Upper lobe of left lung (tissue), 6 donors: ENCODE measurements around the gene IRF2BPL. TPM values are rescaled to one million over a fixed set of nuclear protein-coding genes. Genes with fewer than 3 reads are reported as not detected.
A peak's percentile ranks its signal among the peaks of the same experiment; 100 is the strongest.

Source experiments
- ATAC-seq, 2 donors: fragments of 200-7000 bp; cut with Tn5 transposase; one replicate each; pipeline ENCODE4 v1.9.1; 2022; ENCODE audit warnings: mild to moderate bottlenecking in 2 of 2, moderate library complexity in 2 of 2; ENCODE audit not compliant: low FRiP score in 2 of 2
- DNase-seq, 2 donors: peaks; one replicate each; pipeline ENCODE4 v3.0.0-alpha.2; 2019 to 2020
- H3K27ac ChIP-seq, 4 donors: fragments of 200-600 bp; sonication (generic); one replicate each; pipeline ENCODE4 v1.5.1; 2016 to 2019
- H3K27me3 ChIP-seq, 4 donors: fragments of 200-600 bp; sonication (generic); one replicate each; pipeline ENCODE4 v1.5.1; 2017 to 2019
- H3K36me3 ChIP-seq, 4 donors: fragments of 200-600 bp; sonication (generic); one replicate each; pipeline ENCODE4 v1.5.1; 2016 to 2019
- H3K4me1 ChIP-seq, 4 donors: fragments of 200-600 bp; sonication (generic); one replicate each; pipeline ENCODE4 v1.5.1; 2018 to 2019
- H3K4me3 ChIP-seq, 4 donors: fragments of 200-600 bp; sonication (generic); one replicate each; pipeline ENCODE4 v1.5.1; 2017 to 2019; ENCODE audit warnings: mild to moderate bottlenecking in 2 of 4, moderate library complexity in 1 of 4
- H3K9me3 ChIP-seq, 4 donors: fragments of 200-600 bp; sonication (generic); one replicate each; pipeline ENCODE4 v1.5.1; 2018 to 2019
- EP300 ChIP-seq, 4 donors: sonication (generic); formaldehyde crosslinking; IDR thresholded peaks; one replicate each; pipeline ENCODE4 v1.5.1; 2017; ENCODE audit warnings: antibody characterized with exemption in 4 of 4, control low read depth in 2 of 4
- POLR2A ChIP-seq, 4 donors: fragments of 450-650 bp; IDR thresholded peaks; one replicate each; pipeline ENCODE4 v1.5.1; 2016 to 2017; ENCODE audit warnings: antibody characterized with exemption in 4 of 4, mild to moderate bottlenecking in 2 of 4
- POLR2AphosphoS5 ChIP-seq, 2 donors: sonication (generic); formaldehyde crosslinking; IDR thresholded peaks; one replicate each; pipeline ENCODE4 v1.5.1; 2017; ENCODE audit warnings: antibody characterized with exemption in 2 of 2
- WGBS, 2 donors: methylation state at CpG; one replicate each; pipeline ENCODE4 v1.1.5; 2017 to 2018; 5-methylcytosine and 5-hydroxymethylcytosine counted together
- total RNA-seq, 6 donors: library from RNA; depleted of rRNA in 4 of 6; stranded (reverse); fragments of >200 nt in 4 of 6; gene quantifications; one replicate each; pipeline versions ENCODE4 v1.1.0 to v1.2.1, GENCODE V29; 2016 to 2021
- TF ChIP-seq, protein P1 (sequence below), 6 experiments: fragments of 450-650 bp in 4 of 6; fragments of 200-600 bp in 2 of 6; sonication (generic) in 2 of 6; IDR thresholded peaks; one replicate each; pipeline ENCODE4 v1.5.1; 2016 to 2019; ENCODE audit warnings: antibody characterized with exemption in 6 of 6
- donor health status: DM: no; HTN: no; CAD: no; lungs with moderate emphysema.
- donor health status: DM: no; HTN: yes; CAD: no; lungs with severe emphysema.

IRF2BPL gene
- total RNA-seq, 6 donors from 2014 or later = 44.0 to 111 (median 49.6) TPM

DNA sequence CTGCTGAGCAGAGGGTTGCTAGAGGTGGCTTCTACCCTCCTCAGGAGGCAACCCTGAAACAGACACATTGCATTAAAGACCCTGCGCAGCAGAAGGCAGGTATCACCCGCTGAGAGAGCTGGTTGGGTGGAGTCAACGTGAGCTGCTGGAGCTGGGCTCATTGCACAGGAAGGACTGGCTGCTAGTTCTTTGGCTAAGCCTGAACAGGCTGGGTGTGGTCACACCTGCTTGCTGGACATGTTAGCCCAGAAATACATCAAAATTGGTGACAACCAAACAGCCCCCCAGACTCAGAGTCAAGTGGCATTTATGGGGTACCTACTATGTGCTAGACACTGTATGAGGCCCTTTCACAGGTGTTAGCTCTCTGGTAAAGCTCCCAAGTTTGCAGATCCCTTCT lies 33.8 kb upstream of the IRF2BPL start:
- peaks cover 3 to 12% (median 10%) of the 10 kb centered on the region in 4 donors for H3K4me1 ChIP-seq
- no peaks in the 10 kb centered on the region for H3K27me3 ChIP-seq
- 87 to 90% methylated on average over 3 of the region's 3 CpGs for WGBS, 2 donors
- DNase-seq (no peak), ATAC-seq (no peak)
- no peaks in the 10 kb centered on the region for H3K36me3 ChIP-seq
- TF ChIP-seq POLR2A (IDR thresholded peaks at IDR 0.05) = no peak
- TF ChIP-seq, protein P1, sequence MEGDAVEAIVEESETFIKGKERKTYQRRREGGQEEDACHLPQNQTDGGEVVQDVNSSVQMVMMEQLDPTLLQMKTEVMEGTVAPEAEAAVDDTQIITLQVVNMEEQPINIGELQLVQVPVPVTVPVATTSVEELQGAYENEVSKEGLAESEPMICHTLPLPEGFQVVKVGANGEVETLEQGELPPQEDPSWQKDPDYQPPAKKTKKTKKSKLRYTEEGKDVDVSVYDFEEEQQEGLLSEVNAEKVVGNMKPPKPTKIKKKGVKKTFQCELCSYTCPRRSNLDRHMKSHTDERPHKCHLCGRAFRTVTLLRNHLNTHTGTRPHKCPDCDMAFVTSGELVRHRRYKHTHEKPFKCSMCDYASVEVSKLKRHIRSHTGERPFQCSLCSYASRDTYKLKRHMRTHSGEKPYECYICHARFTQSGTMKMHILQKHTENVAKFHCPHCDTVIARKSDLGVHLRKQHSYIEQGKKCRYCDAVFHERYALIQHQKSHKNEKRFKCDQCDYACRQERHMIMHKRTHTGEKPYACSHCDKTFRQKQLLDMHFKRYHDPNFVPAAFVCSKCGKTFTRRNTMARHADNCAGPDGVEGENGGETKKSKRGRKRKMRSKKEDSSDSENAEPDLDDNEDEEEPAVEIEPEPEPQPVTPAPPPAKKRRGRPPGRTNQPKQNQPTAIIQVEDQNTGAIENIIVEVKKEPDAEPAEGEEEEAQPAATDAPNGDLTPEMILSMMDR (IDR thresholded peaks at IDR 0.05) = no peak
- TF ChIP-seq POLR2AphosphoS5 (IDR thresholded peaks at IDR 0.05) = no peak
- no peak for TF ChIP-seq EP300 (IDR thresholded peaks at IDR 0.05)
- no peak overlapping the region for H3K4me3 ChIP-seq
- no peaks in the 10 kb centered on the region for H3K9me3 ChIP-seq
- no peak overlapping the region for H3K27ac ChIP-seq

DNA sequence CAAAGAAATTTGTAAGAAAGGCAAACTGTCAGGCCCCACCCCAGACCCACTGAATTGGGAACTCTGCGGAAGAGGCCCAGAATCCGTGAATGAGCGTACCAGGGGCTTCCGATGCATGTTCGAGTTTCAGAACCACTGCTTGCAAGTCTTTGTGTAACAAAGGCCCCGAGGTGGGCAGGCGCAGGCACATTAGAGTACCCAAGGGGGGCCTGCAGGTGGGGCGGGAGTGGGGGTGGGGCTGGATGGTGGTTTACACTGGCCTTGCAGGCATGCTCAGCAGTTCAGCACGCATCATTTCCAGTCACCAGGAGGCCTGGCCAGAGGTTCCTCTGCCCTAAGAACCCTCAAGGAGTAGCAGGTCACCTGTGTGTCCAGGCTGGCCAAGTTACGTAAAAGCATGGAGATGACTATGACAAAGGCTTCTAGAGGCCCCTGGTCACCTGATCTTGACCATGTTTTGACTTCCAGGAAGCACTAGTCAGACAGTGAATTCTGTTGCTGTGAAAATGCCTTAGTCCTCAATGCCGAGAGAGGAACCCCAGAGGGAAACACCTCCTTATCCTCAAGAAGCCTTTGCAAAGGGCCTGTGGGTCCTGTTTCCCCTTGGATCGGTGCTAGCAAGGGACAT lies 33.2 kb upstream of the IRF2BPL start:
- Histone ChIP-seq H3K4me3 (no peak overlapping the region), H3K27ac (no peak overlapping the region), H3K4me1 (peaks cover 3 to 8% (median 7%) of the 10 kb centered on the region in 4 donors), H3K36me3 (no peaks in the 10 kb centered on the region), H3K27me3 (no peaks in the 10 kb centered on the region), H3K9me3 (no peaks in the 10 kb centered on the region)
- DNase-seq (no peak), ATAC-seq (no peak)
- WGBS, 2 donors = 88 to 93% methylated on average over 6 to 12 of the region's 12 CpGs
- TF ChIP-seq EP300 (IDR thresholded peaks at IDR 0.05) (no peak), POLR2A (IDR thresholded peaks at IDR 0.05) (no peak), POLR2AphosphoS5 (IDR thresholded peaks at IDR 0.05) (no peak)
- TF ChIP-seq, protein P1 (IDR thresholded peaks at IDR 0.05) = no peak

DNA sequence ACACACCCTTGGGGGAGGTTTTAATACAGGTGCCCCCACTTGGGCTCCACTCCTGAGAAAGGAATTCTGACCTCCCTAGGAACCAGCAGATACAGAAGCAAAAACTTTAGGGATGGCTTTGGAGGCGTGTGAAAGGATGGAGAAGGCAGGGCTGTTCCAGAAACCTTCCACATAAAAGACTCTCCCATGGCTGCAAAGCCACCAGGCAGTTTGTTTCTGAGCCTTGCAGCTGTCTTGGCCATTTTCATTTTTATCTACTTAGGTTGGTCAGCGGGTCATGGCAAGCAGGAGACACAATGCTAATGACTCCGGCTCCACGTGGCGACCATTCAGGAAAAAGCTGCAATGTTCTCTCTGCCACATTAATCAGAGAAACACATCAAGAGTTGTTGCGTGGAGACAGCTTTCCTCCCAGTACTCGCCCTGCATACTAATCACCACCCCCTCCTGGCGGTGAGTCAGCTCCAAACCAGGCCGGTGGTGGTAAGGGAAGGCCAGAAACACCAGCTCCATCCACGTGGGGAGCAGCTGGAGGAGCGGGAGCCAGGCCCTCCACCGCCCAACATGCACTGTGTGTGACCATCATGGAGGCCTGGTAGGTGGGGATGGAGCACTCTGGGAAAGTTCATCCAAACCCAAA lies 30.9 kb upstream of the IRF2BPL start:
- TF ChIP-seq EP300 (IDR thresholded peaks at IDR 0.05) (no peak), POLR2A (IDR thresholded peaks at IDR 0.05) (no peak), POLR2AphosphoS5 (IDR thresholded peaks at IDR 0.05) (peak; percentile 14 to 39)
- TF ChIP-seq, protein P1 (IDR thresholded peaks at IDR 0.05) = peak in 5 of 6 experiments; percentile 14 to 60 (median 44)
- peak in 1 of 2 donors; percentile 42 for DNase-seq
- WGBS, 2 donors = 55 to 64% methylated on average over 11 to 12 of the region's 12 CpGs
- Histone ChIP-seq H3K4me1 (peaks cover 0 to 8% (median 3%) of the 10 kb centered on the region in 4 donors), H3K27me3 (no peaks in the 10 kb centered on the region), H3K27ac (peak overlapping the region in 1 of 4 donors; percentile 22), H3K4me3 (no peak overlapping the region), H3K9me3 (peaks cover 0 to 9% (median 9%) of the 10 kb centered on the region in 4 donors), H3K36me3 (no peaks in the 10 kb centered on the region)
- ATAC-seq = peak; percentile 51 to 70

DNA sequence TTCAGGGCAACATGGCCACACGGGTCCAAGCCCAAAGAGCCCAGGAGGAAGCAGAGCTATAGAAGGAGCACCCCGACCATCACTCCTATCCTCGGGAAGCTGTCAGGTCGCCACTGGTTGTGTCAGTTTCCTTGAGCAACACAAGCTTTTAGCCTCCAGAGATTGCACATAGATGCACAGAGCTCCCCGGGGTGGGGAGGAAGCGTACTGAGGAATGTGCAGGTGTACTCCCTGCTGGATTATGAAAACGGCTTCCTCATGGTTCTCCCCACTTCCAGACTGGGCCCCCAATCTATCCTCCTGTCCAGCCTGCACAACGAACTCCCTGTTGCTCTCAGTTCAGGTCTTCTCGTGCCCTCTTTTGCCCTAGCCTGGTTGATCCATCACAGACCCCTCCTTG lies 30.3 kb upstream of the IRF2BPL start:
- no peak for DNase-seq
- TF ChIP-seq EP300 (IDR thresholded peaks at IDR 0.05) (no peak), POLR2AphosphoS5 (IDR thresholded peaks at IDR 0.05) (no peak), POLR2A (IDR thresholded peaks at IDR 0.05) (no peak)
- TF ChIP-seq, protein P1 (IDR thresholded peaks at IDR 0.05) = no peak

More for the DNA sequence above, 30.3 kb upstream of the IRF2BPL start:
- Histone ChIP-seq H3K9me3 (peaks cover 0 to 9% (median 9%) of the 10 kb centered on the region in 4 donors), H3K36me3 (no peaks in the 10 kb centered on the region), H3K27me3 (no peaks in the 10 kb centered on the region), H3K4me1 (peaks cover 0 to 8% (median 1%) of the 10 kb centered on the region in 4 donors), H3K27ac (peak overlapping the region in 1 of 4 donors; percentile 22), H3K4me3 (no peak overlapping the region)
- WGBS, 2 donors = 76 to 89% methylated on average over 9 of the region's 9 CpGs
- no peak for ATAC-seq
